ENCODE data around the gene PDP2. TPM values are rescaled to one million over a fixed set of nuclear protein-coding genes. Genes with fewer than 3 reads are reported as not detected.

PDP2 gene
- total and polyA plus RNA-seq, 9 of the 15 experiments (the other 6 are each of a cell fraction or from before 2014, with no cell fraction given) = 2.5 to 24.3 (median 7.2) TPM

GRCh38 chr16:66915041-66915440, 34.7 kb downstream of the PDP2 start:
- Histone ChIP-seq H3K36me3 (ENCODE audit: control insufficient read depth, insufficient read depth, low read length) (no peaks in the 10 kb centered on the region), H3K27me3 (ENCODE audit: control insufficient read depth in 2 of 2, insufficient read depth in 2 of 2, low read length in 2 of 2) (peaks cover 15 to 52% of the 10 kb centered on the region in 2 experiments; a peak in 4 of 5 replicates), H3K4me2 (ENCODE audit: insufficient read depth, low read length) (no peak overlapping the region), H3K9me3 (replicated peaks; ENCODE audit: control insufficient read depth, insufficient read depth, low read depth, low read length) (no peaks in the 10 kb centered on the region), H3K4me1 (replicated peaks in 1 of 2; ENCODE audit: control insufficient read depth in 2 of 2, insufficient read depth in 2 of 2, low read length in 2 of 2) (peaks cover 0 to 9% of the 10 kb centered on the region in 2 experiments; a peak in 2 of 5 replicates), H3K79me2 (ENCODE audit: control insufficient read depth, insufficient read depth, low read length) (no peaks in the 10 kb centered on the region), H2AFZ (ENCODE audit: low read depth, low read length) (no peak overlapping the region), H3K9me1 (ENCODE audit: control insufficient read depth, insufficient read depth, low read length) (no peaks in the 10 kb centered on the region), H3K9ac (ENCODE audit: insufficient read depth in 1 of 2, low read depth in 2 of 2, low read length in 2 of 2) (no peak overlapping the region), H3K4me3 (no peak overlapping the region), H4K20me1 (replicated peaks; ENCODE audit: control insufficient read depth, insufficient read depth, low read length) (no peaks in the 10 kb centered on the region), H3K27ac (ENCODE audit: extremely low read depth, low read depth, low read length) (no peak overlapping the region)
- DNase-seq (ENCODE audit: extremely low read depth in 1 of 4, low spot score in 3 of 4) = no peak
- in situ Hi-C loops (cut with MboI) = no loop called here
- no peak for ATAC-seq
- intact Hi-C loops (cut with micrococcal nuclease) = no loop called here
- 4% methylated on average over 7 of the region's 7 CpGs for WGBS (ENCODE audit: insufficient coverage, low coverage, missing lambda C conversion rate)
- no TSS peak for BruUV-seq (replicated peaks)
- FAIRE-seq = no peak
- ChIA-PET POLR2A (interaction anchor here (0.8 kb wide), 1 partner anchor 12 kb away, joined by 4 read pairs; no protein-coding TSS in a partner anchor), CTCF (ENCODE audit: low intra/inter-chr PET ratio) (interaction anchor here (0.9 kb wide), 1 partner anchor 10 kb away, joined by 3 read pairs; the partner anchor contains the start of gene RRAD)
- TF ChIP-seq SAP30 (IDR thresholded peaks at IDR 0.05; ENCODE audit: borderline replicate concordance, insufficient read depth, low read depth, low read length, poor library complexity, severe bottlenecking) = no peak
- no peak for TF ChIP-seq ZZZ3 (IDR thresholded peaks at IDR 0.05)
- no peak for TF ChIP-seq THRA (IDR thresholded peaks at IDR 0.05)
- TF ChIP-seq ZFP1 (CRISPR knock-in tag; IDR thresholded peaks at IDR 0.05) = no peak
- TF ChIP-seq MYBL2 (IDR thresholded peaks at IDR 0.05; ENCODE audit: low read depth) = no peak
- TF ChIP-seq MYBL2 (CRISPR knock-in tag; IDR thresholded peaks at IDR 0.05; ENCODE audit: borderline replicate concordance) = no peak
- TF ChIP-seq ELF2 (CRISPR knock-in tag; IDR thresholded peaks at IDR 0.05) = no peak
- TF ChIP-seq TAF9B (IDR thresholded peaks at IDR 0.05; ENCODE audit: partially characterized antibody) = no peak
- TF ChIP-seq TGIF2 (CRISPR knock-in tag; IDR thresholded peaks at IDR 0.05) = no peak
- no peak for TF ChIP-seq ZNF830 (CRISPR knock-in tag; IDR thresholded peaks at IDR 0.05)
- TF ChIP-seq ZNF121 (CRISPR knock-in tag; conservative IDR thresholded peaks at IDR 0.05) = no peak
- TF ChIP-seq AFF4 (CRISPR knock-in tag; IDR thresholded peaks at IDR 0.05) = no peak
- TF ChIP-seq SNRNP70 (optimal IDR thresholded peaks at IDR 0.05; ENCODE audit: low read depth, low read length) = no peak
- no peak for TF ChIP-seq XRCC3 (IDR thresholded peaks at IDR 0.05)
- TF ChIP-seq HOMEZ (CRISPR knock-in tag; IDR thresholded peaks at IDR 0.05) = no peak
- no peak for TF ChIP-seq CBX2 (IDR thresholded peaks at IDR 0.05; ENCODE audit: insufficient read depth, low read length, poor library complexity, severe bottlenecking)

Data from K562 (cell line).